Measurements from ENCODE around the gene SZRD1.

GRCh38 chr1:16436946-16437474 lies 70.0 kb downstream of the SZRD1 start, which contains the start of gene SPATA21:
- TF ChIP-seq GATA3 (IDR thresholded peaks at IDR 0.05; ENCODE audit: low read depth, low read length), result no peak
- TF ChIP-seq GATA2 (IDR thresholded peaks at IDR 0.05; ENCODE audit: low read depth, low read length), result no peak
